HL-60 (cell line): ENCODE measurements around the gene MEF2A.

Experiments
- CTCF ChIP-seq: IDR thresholded peaks from one replicate; pipeline ENCODE4 v1.5.1; 2011; ENCODE audit warnings: low read length, control low read depth, inconsistent platforms; ENCODE audit not compliant: insufficient read depth
- POLR2AphosphoS5 ChIP-seq: IDR thresholded peaks from 2 replicates; pipeline ENCODE4 v1.6.1; 2012; ENCODE audit warnings: low read depth
- SPI1 ChIP-seq: IDR thresholded peaks from 2 replicates; pipeline ENCODE4 v1.6.1; 2012; ENCODE audit warnings: low read depth, mild to moderate bottlenecking, borderline replicate concordance

DNA sequence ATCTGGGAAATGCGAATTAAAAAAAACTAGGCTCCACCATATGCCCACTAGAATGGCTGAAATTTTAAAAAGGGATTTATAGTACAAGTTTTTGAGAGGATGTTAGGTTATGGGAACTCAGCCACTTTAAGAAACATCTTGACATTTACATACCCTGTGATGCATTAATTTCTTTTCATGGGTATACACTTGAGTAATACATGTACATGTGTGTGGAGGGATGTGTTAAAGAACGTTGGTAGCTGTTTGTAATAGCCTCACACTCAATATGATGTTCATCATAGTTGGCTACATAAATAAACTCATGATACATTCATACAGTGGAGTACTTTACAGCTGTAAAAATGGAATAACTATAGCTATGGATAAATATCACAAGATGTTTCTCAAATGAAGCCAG is 40.9 kb downstream of the MEF2A start:
- TF ChIP-seq CTCF (no peak), SPI1 (no peak), POLR2AphosphoS5 (no peak)
